ENCODE data around the gene EBF4.

EBF4 gene

DNA sequence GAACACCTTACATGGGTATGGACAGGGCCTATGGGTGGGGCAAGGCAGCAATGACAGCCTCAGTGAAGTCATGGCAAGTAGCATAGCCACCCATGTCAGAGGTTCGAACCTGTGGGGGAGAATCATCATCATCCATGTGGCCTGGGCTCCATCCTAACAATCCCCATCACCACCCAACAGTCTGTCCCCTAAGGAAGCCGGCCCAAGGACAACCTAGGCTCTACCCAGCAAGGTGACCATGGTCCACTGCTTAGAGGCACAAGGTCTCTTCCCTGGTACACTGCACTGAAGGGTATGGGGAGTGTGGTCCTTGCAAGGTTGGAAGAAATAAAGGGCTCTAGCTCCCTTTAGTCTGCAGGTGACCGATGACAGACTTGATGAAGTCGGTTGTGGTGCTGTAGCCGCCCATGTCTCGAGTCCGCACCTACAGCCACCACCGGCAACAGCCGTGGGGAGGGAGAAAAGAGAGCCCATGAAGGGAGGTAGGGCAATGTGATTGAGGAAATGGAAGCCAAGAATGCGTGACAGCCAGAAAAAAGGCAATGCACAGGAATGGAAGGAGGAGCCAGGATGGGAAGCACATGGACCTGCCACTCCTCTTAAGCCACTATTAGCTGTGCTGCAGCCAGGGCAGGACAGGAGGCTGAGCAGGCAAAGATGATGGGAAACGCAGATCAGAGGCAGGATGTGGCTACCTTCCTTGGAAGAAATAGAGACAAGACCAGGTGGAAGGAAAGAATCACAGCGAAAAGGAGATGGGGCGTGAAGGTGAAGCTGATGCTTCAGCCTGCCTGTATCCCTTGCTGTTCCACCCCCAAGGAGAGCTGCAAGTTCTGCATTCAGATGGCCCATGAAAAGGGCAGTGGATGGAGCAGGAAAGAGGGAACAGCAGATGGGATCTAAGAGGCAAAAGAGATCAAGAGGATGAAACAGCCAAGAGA is 33.9 kb upstream of the EBF4 start:
- TF ChIP-seq, protein P1, sequence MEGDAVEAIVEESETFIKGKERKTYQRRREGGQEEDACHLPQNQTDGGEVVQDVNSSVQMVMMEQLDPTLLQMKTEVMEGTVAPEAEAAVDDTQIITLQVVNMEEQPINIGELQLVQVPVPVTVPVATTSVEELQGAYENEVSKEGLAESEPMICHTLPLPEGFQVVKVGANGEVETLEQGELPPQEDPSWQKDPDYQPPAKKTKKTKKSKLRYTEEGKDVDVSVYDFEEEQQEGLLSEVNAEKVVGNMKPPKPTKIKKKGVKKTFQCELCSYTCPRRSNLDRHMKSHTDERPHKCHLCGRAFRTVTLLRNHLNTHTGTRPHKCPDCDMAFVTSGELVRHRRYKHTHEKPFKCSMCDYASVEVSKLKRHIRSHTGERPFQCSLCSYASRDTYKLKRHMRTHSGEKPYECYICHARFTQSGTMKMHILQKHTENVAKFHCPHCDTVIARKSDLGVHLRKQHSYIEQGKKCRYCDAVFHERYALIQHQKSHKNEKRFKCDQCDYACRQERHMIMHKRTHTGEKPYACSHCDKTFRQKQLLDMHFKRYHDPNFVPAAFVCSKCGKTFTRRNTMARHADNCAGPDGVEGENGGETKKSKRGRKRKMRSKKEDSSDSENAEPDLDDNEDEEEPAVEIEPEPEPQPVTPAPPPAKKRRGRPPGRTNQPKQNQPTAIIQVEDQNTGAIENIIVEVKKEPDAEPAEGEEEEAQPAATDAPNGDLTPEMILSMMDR (IDR thresholded peaks at IDR 0.05; ENCODE audit: low read length, missing control alignments) = no peak
- no peak for DNase-seq (ENCODE audit: low read depth)

DNA sequence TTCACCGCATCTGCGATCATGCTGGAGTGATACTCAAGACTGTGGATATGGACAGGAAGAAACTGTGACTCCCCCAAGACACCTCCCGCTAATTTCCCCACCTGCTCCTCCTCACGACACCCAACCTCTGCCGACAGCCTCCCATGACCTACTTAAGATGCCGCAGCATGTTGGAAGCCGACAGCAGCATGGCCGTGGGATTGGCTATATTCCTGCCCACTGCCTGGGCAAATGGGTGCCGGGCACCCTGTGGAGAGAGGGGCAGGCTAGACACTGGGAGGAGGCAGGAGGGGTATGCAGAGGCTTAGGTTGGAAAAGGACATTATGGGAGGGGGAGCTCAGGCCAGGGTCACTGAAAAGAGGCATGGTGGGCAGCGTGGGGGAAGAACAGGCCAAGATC is 33.0 kb upstream of the EBF4 start:
- TF ChIP-seq, protein P1 (IDR thresholded peaks at IDR 0.05; ENCODE audit: low read length, missing control alignments) = no peak
- DNase-seq (ENCODE audit: low read depth) = no peak

More for the DNA sequence above, 33.9 kb upstream of the EBF4 start:
- H3K4me3 ChIP-seq (replicated peaks; ENCODE audit: low read depth, low read length) = no peak overlapping the region

DNA sequence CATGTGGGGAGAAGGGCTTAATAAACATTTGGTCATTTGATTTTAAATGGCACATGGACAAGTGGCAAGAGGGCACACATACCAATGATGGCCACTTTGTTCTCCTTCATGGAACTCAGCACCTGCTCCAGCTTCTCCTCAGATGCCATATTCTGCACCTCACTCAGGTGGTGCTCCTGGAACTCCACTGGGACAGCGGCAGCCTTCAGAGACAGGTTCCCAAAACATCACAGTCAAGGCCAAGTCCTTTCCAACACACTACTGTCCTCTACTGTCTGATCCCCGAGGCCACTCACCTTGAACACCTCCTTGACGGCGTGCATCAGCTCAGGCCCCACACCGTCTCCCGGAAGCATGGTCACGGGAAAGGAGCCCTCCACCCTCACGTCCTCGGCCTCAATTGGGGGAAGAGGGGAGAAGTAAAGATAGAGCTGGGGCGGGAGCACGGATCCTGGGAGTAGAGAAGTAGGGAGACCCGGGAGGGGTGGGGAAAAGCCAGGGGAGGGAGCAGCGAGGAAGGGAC is 29.2 kb upstream of the EBF4 start:
- peak overlapping the region; percentile 99 for H3K4me3 ChIP-seq (replicated peaks; ENCODE audit: low read depth, low read length)
- TF ChIP-seq, protein P1 (IDR thresholded peaks at IDR 0.05; ENCODE audit: low read length, missing control alignments) = no peak
- DNase-seq (ENCODE audit: low read depth) = no peak

More for the DNA sequence above, 33.0 kb upstream of the EBF4 start:
- H3K4me3 ChIP-seq (replicated peaks; ENCODE audit: low read depth, low read length) = no peak overlapping the region

DNA sequence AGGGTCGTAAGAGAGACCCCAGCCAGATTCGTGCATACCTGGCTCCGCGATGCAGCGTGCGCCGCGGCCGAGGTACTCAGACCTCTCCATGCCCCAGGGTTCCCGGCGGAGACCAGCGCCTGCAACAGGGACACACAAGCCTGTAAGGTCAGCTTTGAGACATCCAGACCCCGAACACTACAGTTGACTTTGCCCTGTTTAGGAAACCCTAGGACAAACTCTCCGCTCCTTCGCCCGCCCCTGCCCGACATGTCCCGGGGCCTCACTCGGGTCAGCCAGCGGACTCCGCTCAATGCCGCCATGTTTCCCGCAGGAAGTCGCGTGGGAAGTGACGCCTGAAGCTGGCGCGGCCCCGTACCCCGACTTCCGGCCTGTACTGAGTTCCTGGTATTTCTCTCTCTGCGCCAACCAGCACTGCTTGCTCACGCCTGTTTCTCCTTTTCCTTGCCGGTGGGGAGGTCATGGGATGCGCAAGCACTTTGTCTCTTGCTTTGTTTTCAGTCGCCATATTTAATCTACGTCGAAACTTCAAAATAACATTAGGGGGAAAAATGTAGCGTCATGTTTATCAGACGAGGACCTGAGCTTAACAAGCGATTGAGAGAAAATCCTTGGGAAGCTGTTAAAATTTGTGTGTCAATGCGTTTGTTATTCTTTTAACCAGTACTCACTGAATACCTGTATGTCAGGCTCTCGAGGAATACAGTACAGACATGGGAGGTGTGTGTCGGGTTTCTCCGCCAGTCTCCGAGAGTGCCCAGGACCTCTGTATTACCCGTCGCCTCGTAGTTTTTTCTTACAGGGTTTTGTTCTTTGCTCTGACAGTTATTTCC is 28.5 kb upstream of the EBF4 start, which contains the start of gene IDH3B:
Gene IDH3B (minus strand): TSS at position 330 of the 833 bp plus-strand sequence. CDS start 28 bp downstream, at position 302.
- TF ChIP-seq, protein P1 (IDR thresholded peaks at IDR 0.05; ENCODE audit: low read length, missing control alignments) = no peak
- H3K4me3 ChIP-seq (replicated peaks; ENCODE audit: low read depth, low read length) = peak within 1 kb of the TSS; percentile 99
- DNase-seq (ENCODE audit: low read depth) = peak; percentile 94

DNA sequence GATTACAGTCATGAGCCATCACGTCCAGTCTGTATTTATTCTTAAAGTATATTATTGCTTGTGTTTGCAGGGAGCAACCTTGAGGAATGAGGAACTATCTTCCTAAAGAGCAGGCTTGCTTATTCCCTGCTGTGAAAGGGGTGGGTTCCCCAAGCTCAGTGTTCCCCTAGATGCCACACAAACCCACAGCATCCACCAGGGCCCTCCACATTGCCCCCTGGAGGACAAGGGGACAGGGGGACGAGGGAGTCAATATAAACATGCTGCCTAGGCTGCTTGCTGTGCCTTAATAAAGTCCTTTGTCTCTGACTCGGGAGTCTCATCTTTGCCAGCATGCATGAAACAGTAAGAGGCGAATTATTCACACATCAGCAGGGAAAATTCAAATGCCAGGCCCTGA is 20.6 kb upstream of the EBF4 start:
- no peak for DNase-seq (ENCODE audit: low read depth)
- TF ChIP-seq, protein P1 (IDR thresholded peaks at IDR 0.05; ENCODE audit: low read length, missing control alignments) = peak; percentile 16
- H3K4me3 ChIP-seq (replicated peaks; ENCODE audit: low read depth, low read length) = no peak overlapping the region

DNA sequence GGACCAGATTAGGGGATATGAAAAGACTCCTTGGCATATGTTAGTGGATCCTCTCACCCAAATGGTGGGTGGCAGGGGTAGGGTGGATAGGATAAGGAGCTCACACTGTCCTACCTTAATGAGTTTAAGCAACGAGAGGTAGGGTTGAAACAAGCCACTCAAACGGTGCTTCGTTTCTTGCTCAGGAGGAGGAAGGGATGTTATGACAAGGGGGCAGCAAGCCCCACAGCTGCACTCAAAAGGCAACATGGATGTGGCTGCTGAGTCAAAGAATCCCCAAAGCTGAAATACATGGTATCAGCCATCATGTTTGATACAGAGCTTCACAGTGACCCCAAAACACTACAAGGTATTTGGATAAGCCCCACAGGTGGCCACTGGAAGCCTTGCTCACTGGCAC is 20.1 kb upstream of the EBF4 start:
- no peak for DNase-seq (ENCODE audit: low read depth)
- TF ChIP-seq, protein P1 (IDR thresholded peaks at IDR 0.05; ENCODE audit: low read length, missing control alignments) = no peak
- no peak overlapping the region for H3K4me3 ChIP-seq (replicated peaks; ENCODE audit: low read depth, low read length)

Measured in fibroblast of pulmonary artery (primary cell).